HCT116 (cell line): ENCODE data around the gene NAB2.

Experiments used
- ATF3 ChIP-seq: IDR thresholded peaks from 2 replicates; pipeline ENCODE4 v1.6.1; 2012
- CEBPB ChIP-seq: IDR thresholded peaks from 2 replicates; pipeline ENCODE4 v1.6.1; 2012; ENCODE audit warnings: low read depth
- EZH2phosphoT487 ChIP-seq: fragments of 200-600 bp; IDR thresholded peaks from 2 replicates; pipeline ENCODE4 v1.6.1; 2018; ENCODE audit warnings: antibody characterized with exemption, borderline replicate concordance
- FOSL1 ChIP-seq: IDR thresholded peaks from 2 replicates; pipeline ENCODE4 v1.6.1; 2012; ENCODE audit warnings: low read depth
- POLR2A ChIP-seq: IDR thresholded peaks from 2 replicates; pipeline ENCODE4 v1.7.0; 2011; ENCODE audit warnings: borderline replicate concordance; ENCODE audit not compliant: insufficient read depth, insufficient read length; ENCODE audit errors: extremely low read depth
- POLR2AphosphoS5 ChIP-seq: IDR thresholded peaks from 2 replicates; pipeline ENCODE4 v1.6.1; 2011; ENCODE audit warnings: mild to moderate bottlenecking, low read depth, low read length, moderate library complexity
- REST ChIP-seq: IDR thresholded peaks from 2 replicates; pipeline ENCODE4 v1.6.1; 2012; ENCODE audit warnings: low read depth
- SP1 ChIP-seq: IDR thresholded peaks from 2 replicates; pipeline ENCODE4 v1.6.1; 2012; ENCODE audit warnings: low read depth
- ZBTB33 ChIP-seq: IDR thresholded peaks from 2 replicates; pipeline ENCODE4 v1.6.1; 2011; ENCODE audit warnings: mild to moderate bottlenecking, low read length, moderate library complexity; ENCODE audit not compliant: insufficient replicate concordance; ENCODE audit errors: extremely low read depth
- ZNF274 ChIP-seq: fragments of 200-500 bp; sonication (Bioruptor generic); IDR thresholded peaks from 2 replicates; pipeline ENCODE4 v1.6.1; 2014; ENCODE audit warnings: mild to moderate bottlenecking, low read depth, low read length, inconsistent platforms
- TF ChIP-seq, protein P1 (sequence below), 3 experiments: fragments of 200-600 bp in 1 of 3; sonication (generic) in 1 of 3; IDR thresholded peaks in 2 of 3; conservative IDR thresholded peaks in 1 of 3; 2 replicates each; pipeline ENCODE4 v1.5.1; 2012 to 2017; ENCODE audit warnings: low read depth in 2 of 3, low read length in 2 of 3, antibody characterized with exemption in 1 of 3, borderline replicate concordance in 1 of 3, control low read depth in 1 of 3, mild to moderate bottlenecking in 1 of 3, mixed read lengths in 1 of 3, mixed run types in 1 of 3, moderate library complexity in 1 of 3; ENCODE audit not compliant: insufficient read depth in 1 of 3

DNA sequence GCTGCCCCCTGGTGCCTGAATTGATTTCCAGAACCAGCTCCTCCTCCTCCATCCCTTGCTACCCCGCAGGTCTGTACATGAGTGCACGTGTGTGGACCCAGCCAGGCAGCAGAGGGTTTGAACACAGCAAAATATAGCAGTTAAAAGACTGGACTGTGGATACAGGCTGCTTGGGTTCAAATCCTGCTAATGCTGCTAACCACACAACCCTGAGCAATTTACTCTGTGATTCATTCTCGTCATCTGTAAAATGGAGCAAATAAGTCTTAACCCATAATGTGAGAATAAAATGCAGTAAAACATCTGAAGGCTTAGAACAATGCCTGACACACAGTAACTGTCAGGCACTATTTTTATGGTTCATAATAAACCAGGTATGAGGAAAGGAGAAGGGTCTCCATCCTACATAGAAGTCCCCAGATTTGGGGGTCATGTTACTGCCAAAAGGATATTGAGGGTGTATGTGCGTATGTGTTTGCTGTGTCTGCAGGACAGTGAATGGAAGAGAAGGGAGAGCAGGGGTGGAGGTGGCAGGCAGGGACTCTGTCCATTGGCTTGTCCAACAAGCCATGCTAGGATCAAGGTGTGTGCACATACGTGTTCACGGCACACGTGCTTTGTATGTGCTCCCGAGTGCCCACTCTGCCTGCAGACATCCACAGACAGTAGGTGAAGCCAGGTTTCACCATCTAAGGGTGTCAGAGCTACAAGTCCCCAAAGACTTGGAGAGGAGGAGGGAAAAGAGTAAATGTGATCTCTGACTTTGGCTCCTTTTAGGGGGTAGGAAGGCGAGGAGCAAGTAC lies 23.8 kb downstream of the NAB2 start:
- TF ChIP-seq, protein P1, sequence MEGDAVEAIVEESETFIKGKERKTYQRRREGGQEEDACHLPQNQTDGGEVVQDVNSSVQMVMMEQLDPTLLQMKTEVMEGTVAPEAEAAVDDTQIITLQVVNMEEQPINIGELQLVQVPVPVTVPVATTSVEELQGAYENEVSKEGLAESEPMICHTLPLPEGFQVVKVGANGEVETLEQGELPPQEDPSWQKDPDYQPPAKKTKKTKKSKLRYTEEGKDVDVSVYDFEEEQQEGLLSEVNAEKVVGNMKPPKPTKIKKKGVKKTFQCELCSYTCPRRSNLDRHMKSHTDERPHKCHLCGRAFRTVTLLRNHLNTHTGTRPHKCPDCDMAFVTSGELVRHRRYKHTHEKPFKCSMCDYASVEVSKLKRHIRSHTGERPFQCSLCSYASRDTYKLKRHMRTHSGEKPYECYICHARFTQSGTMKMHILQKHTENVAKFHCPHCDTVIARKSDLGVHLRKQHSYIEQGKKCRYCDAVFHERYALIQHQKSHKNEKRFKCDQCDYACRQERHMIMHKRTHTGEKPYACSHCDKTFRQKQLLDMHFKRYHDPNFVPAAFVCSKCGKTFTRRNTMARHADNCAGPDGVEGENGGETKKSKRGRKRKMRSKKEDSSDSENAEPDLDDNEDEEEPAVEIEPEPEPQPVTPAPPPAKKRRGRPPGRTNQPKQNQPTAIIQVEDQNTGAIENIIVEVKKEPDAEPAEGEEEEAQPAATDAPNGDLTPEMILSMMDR (IDR thresholded peaks at IDR 0.05 in 2 of 3, conservative IDR thresholded peaks at IDR 0.05 in 1 of 3; ENCODE audit: borderline replicate concordance in 1 of 3, insufficient read depth in 1 of 3, low read depth in 2 of 3, low read length in 2 of 3): peak in 2 of 3 experiments; percentile 86 to 91; a peak in 4 of 6 replicates
- TF ChIP-seq ZNF274 (no peak), CEBPB (no peak), REST (no peak), POLR2A (no peak), FOSL1 (no peak), POLR2AphosphoS5 (no peak), EZH2phosphoT487 (no peak), SP1 (no peak), ATF3 (no peak), ZBTB33 (no peak)
